ENCODE data around the gene KDM4C. TPM values are rescaled to one million over a fixed set of nuclear protein-coding genes. Genes with fewer than 3 reads are reported as not detected.

KDM4C gene
- total RNA-seq, 1 experiment from 2014 or later, result 16.8 TPM

GRCh38 chr9:6782981-6783380 lies 25.2 kb downstream of the KDM4C start:
- Histone ChIP-seq H3K4me2 (ENCODE audit: low read length) (no peak overlapping the region), H3K4me1 (ENCODE audit: control insufficient read depth in 1 of 2, insufficient read depth in 2 of 2, low read length in 2 of 2) (peaks cover 10 to 27% of the 10 kb centered on the region in 2 experiments), H3K27ac (ENCODE audit: low read depth, low read length) (no peak overlapping the region), H2AFZ (ENCODE audit: low read depth, low read length, poor library complexity, severe bottlenecking) (no peak overlapping the region), H3K9me3 (ENCODE audit: control insufficient read depth in 1 of 2, insufficient read depth in 1 of 2, low read depth in 1 of 2, low read length in 2 of 2) (no peaks in the 10 kb centered on the region), H4K20me1 (ENCODE audit: insufficient read depth) (no peaks in the 10 kb centered on the region), H3K4me3 (replicated peaks in 1 of 2; ENCODE audit: low read depth in 1 of 2, low read length in 2 of 2) (no peak overlapping the region), H3K36me3 (ENCODE audit: control insufficient read depth in 1 of 2, insufficient read depth in 2 of 2, low read length in 2 of 2) (no peaks in the 10 kb centered on the region), H3K9me2 (ENCODE audit: insufficient read depth) (no peaks in the 10 kb centered on the region), H3K9ac (ENCODE audit: low read length) (no peak overlapping the region), H3K27me3 (ENCODE audit: insufficient read depth, low read length) (no peaks in the 10 kb centered on the region), H3K79me2 (ENCODE audit: insufficient read depth, low read length) (peaks cover 51% of the 10 kb centered on the region)
- ChIA-PET POLR2A (no interaction called here), CTCF (no interaction called here), RAD21 (ENCODE audit: low non-redundant PET in 1 of 2, low total read pairs in 2 of 2, uncharacterized antibody in 2 of 2, unreplicated experiment in 2 of 2) (no interaction called here)
- no peak for DNase-seq (ENCODE audit: low read depth, low spot score)
- TF ChIP-seq YY1 (IDR thresholded peaks at IDR 0.05; ENCODE audit: extremely low read depth, insufficient replicate concordance, low read depth, low read length) (no peak), POLR2A (IDR thresholded peaks at IDR 0.05; ENCODE audit: borderline replicate concordance, extremely low read depth, insufficient read depth, insufficient read length) (no peak), TCF7L2 (IDR thresholded peaks at IDR 0.05; ENCODE audit: borderline replicate concordance, extremely low read depth, insufficient read depth, insufficient read length) (no peak), EZH2 (IDR thresholded peaks at IDR 0.05) (no peak), FOSL1 (IDR thresholded peaks at IDR 0.05; ENCODE audit: low read depth) (no peak), ZNF274 (IDR thresholded peaks at IDR 0.05; ENCODE audit: low read depth, low read length) (no peak), RAD21 (IDR thresholded peaks at IDR 0.05; ENCODE audit: low read depth) (no peak), CEBPB (IDR thresholded peaks at IDR 0.05; ENCODE audit: low read depth) (no peak), ELF1 (IDR thresholded peaks at IDR 0.05; ENCODE audit: borderline replicate concordance, low read depth) (no peak), SIN3A (IDR thresholded peaks at IDR 0.05; ENCODE audit: low read depth) (no peak), SP1 (IDR thresholded peaks at IDR 0.05; ENCODE audit: low read depth) (no peak), POLR2AphosphoS5 (IDR thresholded peaks at IDR 0.05; ENCODE audit: low read depth, low read length) (no peak), SRF (IDR thresholded peaks at IDR 0.05; ENCODE audit: low read depth) (no peak), ZFX (IDR thresholded peaks at IDR 0.05) (no peak), EZH2phosphoT487 (IDR thresholded peaks at IDR 0.05; ENCODE audit: borderline replicate concordance) (no peak), JUND (IDR thresholded peaks at IDR 0.05) (no peak)
- TF ChIP-seq, protein P1, sequence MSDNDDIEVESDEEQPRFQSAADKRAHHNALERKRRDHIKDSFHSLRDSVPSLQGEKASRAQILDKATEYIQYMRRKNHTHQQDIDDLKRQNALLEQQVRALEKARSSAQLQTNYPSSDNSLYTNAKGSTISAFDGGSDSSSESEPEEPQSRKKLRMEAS (IDR thresholded peaks at IDR 0.05), result no peak
- TF ChIP-seq, protein P2, sequence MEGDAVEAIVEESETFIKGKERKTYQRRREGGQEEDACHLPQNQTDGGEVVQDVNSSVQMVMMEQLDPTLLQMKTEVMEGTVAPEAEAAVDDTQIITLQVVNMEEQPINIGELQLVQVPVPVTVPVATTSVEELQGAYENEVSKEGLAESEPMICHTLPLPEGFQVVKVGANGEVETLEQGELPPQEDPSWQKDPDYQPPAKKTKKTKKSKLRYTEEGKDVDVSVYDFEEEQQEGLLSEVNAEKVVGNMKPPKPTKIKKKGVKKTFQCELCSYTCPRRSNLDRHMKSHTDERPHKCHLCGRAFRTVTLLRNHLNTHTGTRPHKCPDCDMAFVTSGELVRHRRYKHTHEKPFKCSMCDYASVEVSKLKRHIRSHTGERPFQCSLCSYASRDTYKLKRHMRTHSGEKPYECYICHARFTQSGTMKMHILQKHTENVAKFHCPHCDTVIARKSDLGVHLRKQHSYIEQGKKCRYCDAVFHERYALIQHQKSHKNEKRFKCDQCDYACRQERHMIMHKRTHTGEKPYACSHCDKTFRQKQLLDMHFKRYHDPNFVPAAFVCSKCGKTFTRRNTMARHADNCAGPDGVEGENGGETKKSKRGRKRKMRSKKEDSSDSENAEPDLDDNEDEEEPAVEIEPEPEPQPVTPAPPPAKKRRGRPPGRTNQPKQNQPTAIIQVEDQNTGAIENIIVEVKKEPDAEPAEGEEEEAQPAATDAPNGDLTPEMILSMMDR (IDR thresholded peaks at IDR 0.05 in 2 of 3, conservative IDR thresholded peaks at IDR 0.05 in 1 of 3; ENCODE audit: borderline replicate concordance in 1 of 3, insufficient read depth in 1 of 3, low read depth in 2 of 3, low read length in 2 of 3), result no peak
- intact Hi-C loops (cut with micrococcal nuclease), result no loop called here
- ATAC-seq, result no peak
- BruUV-seq (replicated peaks), result no TSS peak
